B cell (primary cell): ENCODE data around the gene DRD3.

Source experiments
- CTCF ChIP-seq: fragments of 200-600 bp; IDR thresholded peaks from one replicate; pipeline ENCODE4 v1.8.0; 2022; ENCODE audit warnings: antibody characterized with exemption, mild to moderate bottlenecking
- EZH2 ChIP-seq: IDR thresholded peaks from 2 replicates; pipeline ENCODE4 v1.6.1; 2012; ENCODE audit warnings: borderline replicate concordance, low read depth, mild to moderate bottlenecking, moderate library complexity, low read length; ENCODE audit not compliant: insufficient read depth, poor library complexity, severe bottlenecking

- TF ChIP-seq CTCF (no peak), EZH2 (no peak)
These were observed 77.8 kb downstream of the DRD3 start for GRCh38 chr3:114101101-114101500.
